Heart left ventricle (tissue), 13 donors: ENCODE data around the gene ZNF816.

Experiments
- POLR2A ChIP-seq, 2 donors: fragments of 450-650 bp; IDR thresholded peaks; one replicate each; pipeline ENCODE4 v1.6.1; 2017; ENCODE audit warnings: antibody characterized with exemption in 2 of 2, mild to moderate bottlenecking in 2 of 2, moderate library complexity in 2 of 2
- TF ChIP-seq, protein P1 (sequence below), 12 donors: fragments of 200-600 bp; sonication (generic) in 4 of 12; IDR thresholded peaks; one replicate each; pipeline versions ENCODE4 v1.5.0 to v1.8.0; 2018 to 2022; ENCODE audit warnings: antibody characterized with exemption in 12 of 12, mild to moderate bottlenecking in 5 of 12
- donor health status: ischemic (EF 13 %, LVEDD 7.1; RV severe dilation, severe dysfunction).
- donor health status: DM: no; HTN: yes; CAD: no.
- donor health status: DM: no; HTN: no; CAD: no.
- donor health status: ischemic (EF 25% LVEDD 6.9; RV normal size, moderate dysfunction).
- donor health status: ischemic (EF 25% LVEDD 5.7; RV mildly dilated, moderate dysfunction).
- donor health status: ischemic (EF 35%, LVEDD 5.7; RV mildly dilated, moderate dysfunction).
- donor health status: nonischemic (EF 11% LVEDD 7.7; RV severe dilation, severe dysfunction).
- donor health status: DM: yes; HTN: yes; CAD: no.
- donor health status: PGD.
- donor health status: ischemic (EF 29% LVEDD 5.4; RV normal size, mild dysfunction).
- donor health status: nonischemic (EF 23%, LVEDD 6.1; RV moderate dilation, normal function).

GRCh38 chr19:52981329-52981728 is 18.6 kb upstream of the ZNF816 start:
- TF ChIP-seq POLR2A (IDR thresholded peaks at IDR 0.05), result no peak
- TF ChIP-seq, protein P1, sequence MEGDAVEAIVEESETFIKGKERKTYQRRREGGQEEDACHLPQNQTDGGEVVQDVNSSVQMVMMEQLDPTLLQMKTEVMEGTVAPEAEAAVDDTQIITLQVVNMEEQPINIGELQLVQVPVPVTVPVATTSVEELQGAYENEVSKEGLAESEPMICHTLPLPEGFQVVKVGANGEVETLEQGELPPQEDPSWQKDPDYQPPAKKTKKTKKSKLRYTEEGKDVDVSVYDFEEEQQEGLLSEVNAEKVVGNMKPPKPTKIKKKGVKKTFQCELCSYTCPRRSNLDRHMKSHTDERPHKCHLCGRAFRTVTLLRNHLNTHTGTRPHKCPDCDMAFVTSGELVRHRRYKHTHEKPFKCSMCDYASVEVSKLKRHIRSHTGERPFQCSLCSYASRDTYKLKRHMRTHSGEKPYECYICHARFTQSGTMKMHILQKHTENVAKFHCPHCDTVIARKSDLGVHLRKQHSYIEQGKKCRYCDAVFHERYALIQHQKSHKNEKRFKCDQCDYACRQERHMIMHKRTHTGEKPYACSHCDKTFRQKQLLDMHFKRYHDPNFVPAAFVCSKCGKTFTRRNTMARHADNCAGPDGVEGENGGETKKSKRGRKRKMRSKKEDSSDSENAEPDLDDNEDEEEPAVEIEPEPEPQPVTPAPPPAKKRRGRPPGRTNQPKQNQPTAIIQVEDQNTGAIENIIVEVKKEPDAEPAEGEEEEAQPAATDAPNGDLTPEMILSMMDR (IDR thresholded peaks at IDR 0.05), result no peak
